ENCODE data around the gene PRKCA.
A peak's percentile ranks its signal among the peaks of the same experiment; 100 is the strongest.

PRKCA gene

DNA sequence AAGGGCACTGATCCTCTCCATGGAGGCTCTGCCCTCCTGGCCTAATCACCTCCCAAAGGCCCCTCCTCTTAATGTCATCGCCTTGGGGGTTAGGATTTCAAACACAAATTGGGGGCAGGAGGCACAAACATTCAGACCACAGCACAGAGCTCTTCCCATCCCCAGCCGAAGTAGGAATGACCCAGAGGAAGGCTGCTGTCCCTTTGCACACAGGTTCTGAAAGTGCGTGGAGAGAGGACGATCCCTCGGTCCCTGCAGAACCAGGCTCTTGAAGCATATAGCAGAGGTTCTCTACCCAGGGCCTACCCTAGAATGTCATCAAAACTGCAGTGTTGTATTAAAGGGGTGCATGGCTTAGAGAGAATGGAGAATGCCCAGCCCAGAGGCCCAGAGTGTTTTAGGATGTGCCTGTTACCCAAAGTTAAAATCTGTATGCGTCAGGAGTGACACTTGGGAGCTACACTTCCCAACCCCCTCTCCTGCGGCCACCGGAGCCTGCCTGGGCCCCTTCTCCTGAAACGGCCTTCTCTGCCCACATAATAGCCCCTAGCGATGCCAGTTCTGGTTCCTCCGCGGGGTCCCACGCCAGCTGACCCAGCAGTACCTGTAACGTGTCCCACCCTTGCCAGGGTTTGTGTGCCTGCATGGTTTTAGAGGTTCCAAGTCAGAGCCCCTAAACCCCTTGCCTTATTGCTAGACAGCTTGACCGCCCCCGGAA lies 373.0 kb downstream of the PRKCA start:
- no peak for DNase-seq

DNA sequence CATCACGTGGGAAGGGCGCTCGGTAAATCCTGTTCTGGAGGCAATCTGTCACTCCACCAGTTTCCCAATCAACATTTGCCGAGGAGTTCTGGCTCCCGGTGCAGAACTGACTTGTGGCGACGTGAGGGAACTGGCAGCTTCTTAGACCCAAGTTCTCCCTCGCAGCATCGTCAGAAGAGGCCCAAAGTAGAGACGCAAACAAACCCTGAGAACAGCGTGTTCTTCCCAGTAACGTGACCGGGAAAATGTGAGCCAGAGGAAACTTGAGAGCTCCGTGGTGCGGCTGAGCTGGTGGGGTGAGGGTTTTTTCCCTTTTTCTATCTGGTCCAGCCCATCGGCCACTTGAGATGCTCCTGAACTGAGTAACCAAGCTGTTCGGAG lies 373.6 kb downstream of the PRKCA start:
- DNase-seq = no peak

DNA sequence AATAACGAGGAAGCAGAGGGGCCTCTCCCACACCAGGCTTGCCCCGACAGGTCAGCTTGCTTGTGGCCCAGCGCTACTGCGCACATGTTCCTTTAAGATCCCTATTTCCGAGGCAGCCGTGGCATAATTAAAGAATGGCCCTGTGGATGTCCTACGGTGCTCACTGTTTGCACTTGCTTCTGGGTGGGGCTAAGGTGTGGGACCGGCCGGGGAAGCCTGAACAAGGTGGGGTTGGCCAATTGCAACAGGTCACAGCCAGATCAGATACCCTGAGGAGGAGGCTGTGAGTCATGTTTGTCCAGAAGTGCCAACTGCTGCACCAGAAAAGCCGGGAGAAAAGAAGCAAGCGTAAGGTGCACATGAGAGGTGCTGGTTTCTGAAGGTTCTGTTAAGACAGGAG lies 374.0 kb downstream of the PRKCA start:
- DNase-seq = peak; percentile 90

DNA sequence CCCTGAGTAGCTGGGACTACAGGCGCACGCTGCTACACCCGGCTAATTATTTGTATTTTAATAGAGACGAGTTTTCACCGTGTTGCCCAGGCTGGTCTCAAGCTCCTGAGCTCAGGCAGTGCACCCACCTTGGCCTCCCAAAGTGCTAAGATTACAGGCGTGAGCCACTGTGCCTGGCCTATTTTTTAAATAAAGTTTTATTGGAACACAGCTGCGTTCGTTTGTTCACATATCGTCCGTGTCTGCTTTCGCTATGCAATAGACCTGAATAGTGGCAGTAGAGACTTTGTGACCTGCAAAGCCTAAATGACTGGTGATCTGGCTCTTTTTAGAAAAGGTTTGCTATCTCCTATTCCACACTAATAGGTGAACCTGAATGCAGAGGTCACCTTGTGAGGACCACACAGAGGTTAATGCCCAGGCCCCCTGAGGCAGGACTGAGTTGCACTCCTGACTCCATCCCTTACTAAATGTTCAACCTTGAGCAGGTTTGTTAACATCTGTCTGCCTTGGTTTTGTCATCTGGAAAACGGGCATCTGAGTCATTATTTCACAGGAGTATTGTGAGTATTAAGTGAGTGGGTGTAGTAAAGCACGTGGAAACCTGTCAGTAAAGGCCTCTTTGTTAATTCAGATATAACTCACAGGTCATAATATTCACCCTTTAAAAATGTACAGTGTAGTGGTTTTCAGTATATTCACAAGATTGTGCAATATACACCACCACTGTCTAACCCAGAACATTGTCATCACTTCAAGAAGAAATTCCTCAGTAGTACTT lies 375.0 kb downstream of the PRKCA start:
- DNase-seq = no peak

DNA sequence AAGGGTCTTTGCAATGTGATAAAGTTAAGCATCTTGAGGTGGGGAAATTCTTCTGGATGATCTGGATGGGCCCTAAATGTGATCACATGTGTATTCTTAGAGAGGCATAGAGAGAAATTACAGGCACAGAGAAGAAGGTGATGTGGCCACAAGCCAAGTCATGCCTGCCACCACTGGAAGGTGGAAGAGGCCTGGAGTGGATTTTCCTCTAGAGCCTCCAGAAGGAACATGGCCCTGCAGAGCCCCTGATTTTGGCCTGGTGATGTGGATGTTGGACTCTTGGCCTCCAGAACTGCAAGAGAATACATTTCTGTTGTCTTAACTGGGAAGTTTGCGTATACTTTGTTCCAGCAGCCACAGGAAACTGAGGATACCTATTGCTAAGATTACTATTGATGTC lies 375.6 kb downstream of the PRKCA start:
- no peak for DNase-seq

DNA sequence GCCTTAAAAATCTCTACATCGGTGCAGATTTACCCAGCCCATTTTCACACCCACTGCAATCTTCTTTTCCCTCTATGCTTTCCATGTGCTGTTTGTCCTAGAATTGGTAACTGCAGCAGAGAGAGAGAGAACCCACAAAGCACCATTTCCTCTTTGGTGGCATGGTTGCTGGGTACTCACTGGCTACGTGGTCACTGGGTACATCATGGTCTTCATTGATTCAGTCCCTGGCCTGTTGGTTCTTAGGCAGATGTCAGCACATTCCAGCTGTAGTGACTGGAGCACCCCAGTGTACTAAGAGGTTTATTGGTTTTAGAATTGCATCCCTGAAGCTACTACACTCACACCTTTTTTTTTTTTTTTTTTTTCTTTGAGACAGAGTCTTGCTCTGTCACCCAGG lies 376.4 kb downstream of the PRKCA start:
- DNase-seq = no peak

DNA sequence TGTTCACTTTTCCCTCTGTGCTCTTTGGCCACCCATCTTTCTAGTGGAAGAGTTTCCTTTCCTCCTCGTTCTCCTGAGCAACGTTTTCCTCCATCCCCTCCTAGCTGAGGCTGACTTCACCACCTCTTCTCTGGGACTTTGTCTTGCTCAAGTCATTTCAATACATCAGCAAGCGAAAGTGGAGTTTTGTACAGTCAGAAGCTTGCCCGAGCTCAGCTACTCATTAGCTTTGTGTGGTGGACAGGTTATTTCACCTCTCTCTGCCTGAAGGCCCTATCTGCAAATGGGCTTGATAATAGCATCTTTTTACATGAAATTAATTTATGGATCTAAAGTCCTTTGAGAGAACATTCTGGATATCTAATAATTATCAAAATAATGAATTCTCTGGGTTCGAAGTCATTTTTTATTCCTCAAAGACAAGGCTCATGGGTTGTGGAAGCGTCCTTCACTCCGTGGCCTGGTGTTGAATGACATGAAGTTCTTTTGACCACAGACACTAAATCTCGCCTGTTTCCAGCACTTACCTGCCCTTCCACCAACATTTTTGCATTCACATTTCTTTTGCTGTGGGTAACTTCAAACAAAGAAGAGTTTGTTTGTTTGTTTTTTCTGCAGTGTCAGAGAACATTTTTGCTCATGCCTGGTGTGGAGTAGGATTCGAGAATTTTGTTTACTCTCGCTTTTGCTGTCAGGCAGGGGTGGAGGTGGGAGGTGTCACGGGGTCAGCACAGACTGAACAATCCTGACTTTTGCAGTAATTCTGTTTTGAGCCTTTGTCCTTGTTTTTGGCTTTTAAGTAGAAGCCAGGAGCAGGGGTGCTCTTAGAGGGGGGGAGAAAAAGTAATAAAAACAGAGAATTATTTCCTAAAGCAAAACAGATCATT lies 377.5 kb downstream of the PRKCA start:
- DNase-seq = no peak

DNA sequence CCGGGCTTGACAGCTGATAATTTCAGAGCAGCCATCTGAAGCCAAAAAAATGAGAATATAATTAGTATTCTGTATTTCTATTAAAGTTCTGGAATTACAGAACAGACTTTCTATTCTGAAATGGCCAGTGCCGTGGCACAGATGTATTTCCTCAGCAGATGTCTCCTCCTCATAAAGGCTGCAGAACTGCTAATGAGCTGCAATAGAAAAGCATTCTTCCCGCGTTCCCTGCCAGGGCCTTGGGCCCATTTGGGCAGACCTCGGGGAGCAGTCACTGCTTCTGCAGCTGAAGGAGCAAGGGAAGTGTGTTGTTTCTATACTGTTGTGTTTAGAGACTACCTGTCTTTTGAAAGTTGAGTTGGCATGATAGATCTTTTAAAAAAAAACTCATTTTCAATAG lies 379.9 kb downstream of the PRKCA start:
- DNase-seq = no peak

DNA sequence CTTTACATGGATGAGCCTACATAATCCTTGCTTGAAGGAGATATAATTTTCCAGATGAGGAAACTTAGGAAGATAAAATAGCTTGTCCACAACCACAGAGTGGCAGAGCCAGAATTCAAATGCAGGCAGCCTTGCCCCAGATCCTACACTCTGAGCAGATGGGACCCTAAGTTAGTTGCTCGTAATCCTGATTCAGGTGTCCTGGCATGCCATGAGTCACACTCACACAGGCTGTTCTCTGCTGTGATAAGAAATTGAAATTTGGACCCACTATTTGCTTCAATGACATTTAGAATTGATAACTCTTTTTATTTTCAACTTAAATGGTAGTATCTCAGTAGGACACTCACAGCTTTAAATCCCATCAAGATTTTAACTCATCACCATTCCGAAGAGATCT lies 381.8 kb downstream of the PRKCA start:
- DNase-seq = no peak

DNA sequence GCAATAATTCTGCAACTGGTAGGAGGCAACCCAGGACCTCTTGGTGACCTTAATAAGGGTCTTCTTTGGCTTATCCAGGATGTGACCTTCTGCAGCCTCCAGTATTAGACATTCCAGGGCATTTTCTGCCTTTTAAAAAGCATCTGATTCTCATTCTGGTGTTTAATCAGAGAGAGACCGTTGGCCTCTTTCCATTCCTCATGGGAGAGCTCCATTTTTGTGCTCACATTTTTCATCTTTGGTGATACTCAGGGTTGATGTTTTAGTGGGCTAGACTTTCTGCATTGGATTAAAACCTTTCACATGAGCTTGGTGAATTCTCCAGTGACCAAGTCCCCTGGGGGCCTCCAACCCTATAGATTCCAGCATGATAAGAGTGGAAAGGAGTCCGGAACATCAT lies 382.3 kb downstream of the PRKCA start:
- DNase-seq = no peak

DNA sequence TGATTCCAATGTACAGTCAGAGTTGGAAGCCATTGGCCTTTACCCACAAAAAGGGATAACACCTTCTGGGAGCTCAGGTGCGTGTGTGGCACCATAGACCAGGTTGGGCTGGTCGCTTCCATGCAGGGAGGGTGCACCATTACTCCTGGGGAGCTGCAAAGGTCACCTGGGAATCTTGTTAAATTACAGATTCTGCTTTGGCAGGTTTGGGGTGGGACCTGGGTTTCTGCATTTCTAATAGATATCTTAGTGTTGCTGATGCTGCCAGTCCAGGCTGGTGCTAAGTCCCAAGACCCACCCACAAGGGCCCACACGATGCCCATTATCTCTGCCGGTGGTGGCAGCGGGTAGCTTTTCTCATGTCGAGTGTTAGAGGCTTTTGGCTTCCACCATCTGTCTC lies 384.2 kb downstream of the PRKCA start:
- no peak for DNase-seq

DNA sequence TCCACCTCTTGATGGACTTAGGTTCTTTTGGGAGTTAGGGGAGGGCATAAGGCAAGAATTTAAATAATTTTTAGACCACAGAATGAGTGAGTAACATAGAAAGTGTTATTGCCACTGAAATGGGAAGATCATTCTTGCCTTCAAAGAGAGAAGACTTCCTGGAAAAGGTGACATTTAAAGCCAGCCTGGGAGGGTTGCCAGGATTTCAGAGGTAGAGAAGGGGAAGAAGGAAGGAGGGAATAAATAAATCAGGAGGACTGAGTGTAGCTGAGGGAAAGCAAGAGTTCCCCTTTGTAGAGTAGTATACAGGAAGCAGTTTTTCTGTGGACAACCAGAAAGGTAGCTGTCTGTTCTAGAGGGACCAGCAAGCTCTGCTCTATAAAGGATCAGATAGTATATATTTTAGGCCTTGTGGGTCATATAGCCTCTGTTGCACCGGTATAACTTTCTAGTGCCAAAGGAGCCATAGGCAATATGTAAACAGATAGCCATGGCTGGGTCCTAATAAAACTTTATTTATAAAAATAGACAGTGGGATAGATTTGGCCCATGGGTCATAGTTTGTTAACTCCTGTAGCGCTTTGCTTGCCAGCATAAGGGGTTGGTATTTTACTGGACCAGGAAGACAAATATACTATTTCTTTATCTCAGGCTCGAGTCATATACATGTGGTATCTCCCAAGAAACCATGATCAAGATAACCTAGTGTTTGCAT lies 385.3 kb downstream of the PRKCA start:
- DNase-seq = no peak

DNA sequence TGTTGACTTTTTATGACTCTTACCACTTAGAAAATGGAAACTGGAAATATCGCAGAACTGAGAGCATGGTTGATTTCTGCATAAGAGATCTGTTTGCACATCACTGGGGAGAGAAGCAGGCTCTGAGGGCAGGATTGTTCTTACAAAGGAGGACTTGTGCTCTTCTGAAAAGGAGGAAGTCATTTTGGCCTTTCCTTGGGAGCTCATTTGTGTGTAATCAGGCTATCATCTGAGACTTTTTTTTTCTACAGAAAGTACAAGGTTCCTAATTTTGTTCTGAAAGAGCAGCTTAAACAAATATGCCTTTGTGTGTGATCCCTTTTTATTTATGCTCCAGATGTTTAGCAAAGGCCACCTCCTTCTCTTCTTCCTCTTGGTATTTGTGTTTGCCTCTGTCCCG lies 386.8 kb downstream of the PRKCA start:
- no peak for DNase-seq

DNA sequence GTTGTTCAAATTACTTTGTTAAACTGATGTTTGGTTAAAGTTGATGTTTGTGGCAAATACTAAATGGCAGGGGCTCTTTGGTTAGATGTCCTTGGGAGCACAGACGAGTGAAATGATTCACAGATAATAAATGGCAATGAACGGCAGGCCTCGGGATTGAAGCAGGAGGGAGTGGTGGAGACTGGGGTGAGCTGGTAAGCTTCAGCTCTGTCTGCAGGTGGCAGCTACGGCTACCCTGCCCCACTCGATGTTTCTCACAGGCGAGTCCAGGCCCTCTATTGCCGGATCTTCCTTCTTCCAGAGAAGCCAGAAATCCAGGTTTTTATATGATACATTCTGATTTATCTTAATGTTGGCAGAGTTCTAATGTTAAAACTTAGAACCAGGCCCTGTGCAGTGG lies 387.8 kb downstream of the PRKCA start:
- no peak for DNase-seq

DNA sequence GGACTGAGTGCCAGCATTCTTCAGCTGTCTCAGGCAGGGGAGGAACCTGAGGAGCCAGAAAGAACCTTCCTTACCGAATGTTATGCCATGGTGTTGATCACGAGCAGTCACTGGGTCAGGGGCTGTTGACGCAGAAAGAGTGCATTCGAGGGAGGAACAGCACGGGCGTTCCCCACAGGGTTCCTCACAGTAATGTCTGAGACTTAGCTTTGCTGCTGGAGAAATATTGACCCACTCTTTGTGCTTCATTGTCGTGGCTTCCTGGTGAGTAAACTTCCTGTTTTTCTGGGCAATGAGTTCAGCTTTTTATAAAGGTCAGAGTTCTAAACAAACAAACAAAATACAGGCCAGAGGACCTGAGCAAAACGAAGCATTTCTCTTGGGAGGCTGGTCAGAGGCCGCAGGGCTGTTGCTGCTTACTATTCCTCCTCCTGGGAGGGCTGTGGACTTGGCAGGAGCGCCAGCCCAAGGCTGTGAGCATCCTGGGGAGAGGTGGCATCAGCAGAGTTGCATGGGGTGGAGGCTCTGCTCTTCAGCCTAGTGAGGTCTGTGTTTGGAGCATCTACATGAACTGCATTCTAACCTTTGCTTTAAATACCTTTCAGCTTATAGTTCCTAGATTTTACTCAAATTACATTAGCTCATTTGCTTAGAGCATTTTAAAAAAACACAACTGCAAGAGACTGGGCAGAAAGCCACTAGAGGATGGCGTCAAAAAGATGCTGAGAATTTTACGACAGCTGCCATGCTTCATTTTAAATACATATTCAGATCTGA lies 389.4 kb downstream of the PRKCA start:
- peak; percentile 55 for DNase-seq

DNA sequence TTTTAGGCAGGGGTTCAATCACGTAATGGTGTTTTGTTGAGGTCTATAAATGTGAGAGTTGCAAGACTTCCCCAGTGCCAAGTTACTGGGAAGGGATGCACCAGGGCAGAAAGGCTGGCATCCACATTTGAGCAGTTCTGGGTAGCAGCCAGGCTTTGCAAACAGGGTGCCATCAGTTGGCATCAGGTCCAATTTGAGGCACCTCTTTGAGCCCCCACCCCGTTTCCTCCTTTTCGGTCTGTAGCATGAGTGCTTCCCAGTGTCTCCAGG lies 389.9 kb downstream of the PRKCA start:
- DNase-seq = no peak

DNA sequence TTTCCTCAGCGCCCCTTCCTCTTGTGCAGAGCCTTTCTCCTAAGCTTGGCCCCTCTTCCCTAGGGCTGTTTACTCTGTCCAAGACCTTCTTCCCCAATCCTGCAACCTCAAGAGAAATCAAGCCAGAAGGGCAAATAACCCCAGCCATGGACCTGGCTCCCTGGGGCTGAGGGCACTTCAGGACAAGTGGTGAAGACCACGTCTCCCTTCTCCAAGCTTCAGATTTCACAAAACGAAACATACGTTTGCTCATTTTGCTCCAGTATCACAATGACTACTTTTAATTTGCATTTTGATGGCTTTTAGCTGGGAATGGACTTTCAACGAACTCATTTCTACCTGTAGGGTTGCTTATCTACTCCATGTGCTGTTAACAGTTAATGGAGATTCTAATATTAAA lies 392.7 kb downstream of the PRKCA start:
- DNase-seq = no peak

DNA sequence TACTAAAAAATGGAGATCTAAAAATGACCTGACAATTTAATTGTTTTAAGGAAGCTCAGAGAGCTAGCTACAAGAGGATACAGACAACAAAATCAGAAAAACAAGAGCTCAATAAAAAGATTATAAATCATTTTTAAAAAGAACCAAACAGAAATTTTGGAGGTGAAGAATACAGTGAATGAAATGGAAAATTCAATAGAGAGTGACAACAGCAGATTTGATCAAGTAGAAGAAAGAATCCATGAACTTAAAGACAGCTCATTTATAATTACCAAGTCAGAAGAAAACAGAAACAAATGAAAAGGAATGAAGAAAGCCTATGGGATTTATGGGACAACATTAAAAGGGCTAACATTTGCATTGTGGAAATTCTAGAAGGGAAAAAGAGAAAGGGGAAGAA lies 395.9 kb downstream of the PRKCA start:
- DNase-seq = no peak

DNA sequence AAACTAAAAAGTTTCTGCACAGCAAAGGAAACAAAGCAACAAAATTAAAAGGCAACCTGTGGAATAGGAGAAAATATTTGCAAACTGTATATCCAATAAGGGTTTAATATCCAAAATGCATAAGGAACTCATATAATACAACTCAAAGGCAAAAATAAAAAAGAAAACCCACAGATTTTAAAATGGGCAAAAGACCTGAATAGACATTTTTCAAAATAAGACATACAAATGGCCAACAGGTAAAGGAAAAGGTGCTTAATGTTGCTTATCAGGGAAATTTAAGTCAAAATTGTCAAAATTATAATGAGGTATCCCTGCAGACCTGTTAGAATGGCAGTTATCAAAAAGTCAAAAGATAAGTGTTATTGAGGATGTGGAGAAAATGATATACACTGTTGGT lies 399.0 kb downstream of the PRKCA start:
- no peak for DNase-seq

DNA sequence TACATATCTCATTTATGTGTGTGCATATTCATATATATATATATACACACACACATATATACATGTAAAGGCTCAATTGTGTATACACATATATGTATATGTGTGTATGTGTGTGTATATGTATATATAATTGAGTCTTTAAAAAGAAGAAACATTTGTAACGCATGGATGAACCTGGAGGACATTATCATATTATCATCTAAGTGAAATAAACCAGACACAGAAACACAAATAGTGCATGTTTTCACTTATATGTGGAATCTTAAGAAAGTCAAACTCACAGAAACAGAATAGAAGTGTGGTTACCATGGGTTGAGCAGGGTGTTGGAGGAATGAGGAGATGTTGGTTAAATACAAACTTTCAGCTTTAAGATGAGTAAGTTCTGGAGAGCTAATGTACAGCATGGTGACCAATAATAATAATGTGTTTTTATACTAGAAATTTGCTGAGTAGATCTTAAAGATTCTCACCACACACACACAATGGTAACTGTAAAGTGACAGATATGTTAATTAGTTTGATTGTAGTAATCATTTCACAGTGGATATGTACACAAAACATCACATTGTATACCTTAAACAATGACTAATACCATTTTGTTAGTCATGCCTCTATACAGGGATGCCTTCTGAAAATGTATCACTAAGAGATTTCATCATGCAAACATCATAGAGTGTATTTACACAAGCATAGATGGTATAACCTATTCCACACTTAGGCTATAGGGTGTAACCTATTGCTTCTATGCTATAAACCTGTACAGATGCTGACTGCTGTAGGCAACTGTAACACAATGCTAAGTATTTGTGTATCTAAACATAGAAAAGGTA lies 399.9 kb downstream of the PRKCA start:
- DNase-seq = no peak

DNA sequence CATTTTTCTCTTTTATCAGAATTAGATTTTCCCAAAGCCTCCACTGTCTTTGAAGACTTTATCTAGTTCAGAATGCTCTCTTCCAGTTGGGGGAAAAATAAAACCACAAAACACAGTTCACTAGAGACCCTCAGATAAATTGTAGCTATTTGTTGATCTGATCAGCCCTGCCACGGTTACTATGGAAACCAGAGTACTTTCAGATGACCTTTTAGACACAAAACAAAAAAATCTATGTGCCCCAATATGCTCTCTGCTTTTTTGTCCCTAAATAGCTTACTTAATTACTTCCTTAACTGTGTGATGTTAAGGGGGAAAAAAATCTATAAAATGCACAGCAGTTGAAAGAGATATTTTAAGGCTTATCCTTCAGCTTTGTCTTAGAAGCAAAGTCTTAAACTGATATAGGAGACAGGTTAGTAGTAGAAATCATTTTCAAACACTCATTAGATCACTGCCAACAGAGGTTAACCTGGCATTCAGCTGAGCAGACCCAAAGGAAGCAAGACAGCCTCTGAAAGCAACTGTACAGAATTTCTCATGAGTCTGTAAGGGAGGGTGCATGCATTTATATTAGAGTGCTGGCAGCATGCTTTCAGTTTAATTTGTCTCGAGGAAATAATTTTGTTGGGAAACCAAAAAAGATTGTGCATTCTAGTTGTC lies 402.6 kb downstream of the PRKCA start:
- DNase-seq = peak; percentile 64

Data from NCI-H146 (cell line).